ENCODE data around the gene AKIP1. TPM values are rescaled to one million over a fixed set of nuclear protein-coding genes. Genes with fewer than 3 reads are reported as not detected.

Gene AKIP1
- total RNA-seq, 1 experiment from 2014 or later: 28.7 TPM

DNA sequence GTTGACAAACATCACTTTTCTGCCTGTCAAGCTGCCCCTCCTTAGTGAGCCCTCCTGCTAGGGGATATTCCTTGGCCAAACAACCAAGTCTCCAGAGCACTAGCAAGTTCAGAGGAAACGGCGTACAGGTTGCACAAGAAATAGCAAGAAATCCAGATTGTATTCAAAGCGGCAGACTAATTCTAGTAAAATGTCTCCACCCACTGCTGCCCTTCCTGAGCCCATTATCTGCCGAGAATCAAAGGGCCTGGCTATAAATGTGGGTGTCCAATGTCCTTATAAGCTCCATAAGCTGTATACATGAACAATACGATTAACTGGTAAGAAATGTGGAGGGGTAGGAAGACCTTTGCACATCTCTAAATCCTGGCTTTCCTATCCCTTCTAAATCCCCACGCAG lies 44.0 kb upstream of the AKIP1 start:
- Mint-ChIP-seq H3K27ac (ENCODE audit: unreplicated experiment) (no peak overlapping the region), H3K4me3 (ENCODE audit: unreplicated experiment) (no peak overlapping the region), H3K9me3 (ENCODE audit: unreplicated experiment) (no peaks in the 10 kb centered on the region), H3K4me1 (ENCODE audit: low read depth, unreplicated experiment) (peaks cover 9% of the 10 kb centered on the region), H3K27me3 (ENCODE audit: insufficient read depth, unreplicated experiment) (no peaks in the 10 kb centered on the region), H3K36me3 (ENCODE audit: insufficient read depth, unreplicated experiment) (no peaks in the 10 kb centered on the region)
- ChIA-PET POLR2A (no interaction called here), CTCF (interaction anchor here (1.6 kb wide), 1 partner anchor 93 kb away, joined by 6 read pairs; no protein-coding TSS in a partner anchor)
- intact Hi-C loops (cut with micrococcal nuclease; ENCODE audit: unreplicated experiment): no loop called here
- Histone ChIP-seq H3K4me3 (ENCODE audit: low read depth, low read length) (no peak overlapping the region), H3K27me3 (replicated peaks; ENCODE audit: control insufficient read depth, insufficient read depth, low read length) (no peaks in the 10 kb centered on the region), H3K4me1 (peaks cover 29% of the 10 kb centered on the region), H3K9me3 (no peaks in the 10 kb centered on the region), H3K36me3 (ENCODE audit: control insufficient read depth, insufficient read depth, low read length) (no peaks in the 10 kb centered on the region)
- DNase-seq: no peak
- TF ChIP-seq, protein P1, sequence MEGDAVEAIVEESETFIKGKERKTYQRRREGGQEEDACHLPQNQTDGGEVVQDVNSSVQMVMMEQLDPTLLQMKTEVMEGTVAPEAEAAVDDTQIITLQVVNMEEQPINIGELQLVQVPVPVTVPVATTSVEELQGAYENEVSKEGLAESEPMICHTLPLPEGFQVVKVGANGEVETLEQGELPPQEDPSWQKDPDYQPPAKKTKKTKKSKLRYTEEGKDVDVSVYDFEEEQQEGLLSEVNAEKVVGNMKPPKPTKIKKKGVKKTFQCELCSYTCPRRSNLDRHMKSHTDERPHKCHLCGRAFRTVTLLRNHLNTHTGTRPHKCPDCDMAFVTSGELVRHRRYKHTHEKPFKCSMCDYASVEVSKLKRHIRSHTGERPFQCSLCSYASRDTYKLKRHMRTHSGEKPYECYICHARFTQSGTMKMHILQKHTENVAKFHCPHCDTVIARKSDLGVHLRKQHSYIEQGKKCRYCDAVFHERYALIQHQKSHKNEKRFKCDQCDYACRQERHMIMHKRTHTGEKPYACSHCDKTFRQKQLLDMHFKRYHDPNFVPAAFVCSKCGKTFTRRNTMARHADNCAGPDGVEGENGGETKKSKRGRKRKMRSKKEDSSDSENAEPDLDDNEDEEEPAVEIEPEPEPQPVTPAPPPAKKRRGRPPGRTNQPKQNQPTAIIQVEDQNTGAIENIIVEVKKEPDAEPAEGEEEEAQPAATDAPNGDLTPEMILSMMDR (IDR thresholded peaks at IDR 0.05; ENCODE audit: insufficient read depth in 1 of 2, low read depth in 1 of 2, low read length in 1 of 2, severe bottlenecking in 1 of 2, unreplicated experiment in 1 of 2): no peak
- no TSS peak for BruUV-seq (replicated peaks)

DNA sequence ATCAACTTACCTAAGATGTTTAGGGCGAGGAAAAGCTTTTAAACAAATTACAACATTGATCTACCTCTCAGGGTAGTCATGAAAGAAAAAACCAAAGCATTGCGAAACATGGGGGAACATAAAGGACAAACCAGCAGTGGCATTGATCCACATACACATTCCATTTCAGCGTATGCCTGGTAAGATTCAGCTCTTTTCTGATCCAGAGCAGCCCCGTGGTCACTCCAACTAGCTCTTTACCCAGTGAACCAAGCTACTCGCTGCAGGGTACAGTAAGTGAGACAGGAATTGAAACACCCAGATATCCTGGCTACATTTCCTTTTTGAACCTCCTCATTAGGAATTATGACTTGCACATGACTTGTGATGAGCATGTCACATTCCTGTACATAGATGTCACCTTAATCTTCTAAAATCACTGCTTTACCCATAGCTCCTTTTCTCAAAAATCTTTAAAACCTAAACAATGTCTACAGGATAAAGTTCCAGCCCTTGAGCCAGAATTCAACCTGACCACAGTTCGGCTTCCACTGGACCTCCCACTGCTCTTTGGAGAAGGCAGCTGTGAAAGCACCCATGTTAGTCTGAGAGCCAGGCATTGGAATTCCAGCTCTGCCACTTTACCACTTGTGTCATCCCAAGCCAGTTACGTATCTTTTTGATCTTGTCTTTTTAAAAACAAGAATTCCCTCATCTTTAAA lies 42.9 kb upstream of the AKIP1 start:
- intact Hi-C loops (cut with micrococcal nuclease; ENCODE audit: unreplicated experiment): no loop called here
- peak in 1 of 2 experiments; percentile 10 for DNase-seq
- TF ChIP-seq, protein P1 (IDR thresholded peaks at IDR 0.05; ENCODE audit: insufficient read depth in 1 of 2, low read depth in 1 of 2, low read length in 1 of 2, severe bottlenecking in 1 of 2, unreplicated experiment in 1 of 2): no peak
- no peak overlapping the region for H3K4me3 ChIP-seq (ENCODE audit: low read depth, low read length)
- no peaks in the 10 kb centered on the region for H3K36me3 Mint-ChIP-seq (ENCODE audit: insufficient read depth, unreplicated experiment)
- POLR2A ChIA-PET: interaction anchor here (0.8 kb wide), 1 partner anchor 43 kb away, joined by 3 read pairs; the partner anchor contains the start of gene AKIP1
- H3K36me3 ChIP-seq (ENCODE audit: control insufficient read depth, insufficient read depth, low read length): no peaks in the 10 kb centered on the region
- H3K9me3 ChIP-seq: no peaks in the 10 kb centered on the region
- H3K27me3 ChIP-seq (replicated peaks; ENCODE audit: control insufficient read depth, insufficient read depth, low read length): no peaks in the 10 kb centered on the region
- peaks cover 14% of the 10 kb centered on the region for H3K4me1 Mint-ChIP-seq (ENCODE audit: low read depth, unreplicated experiment)
- H3K27me3 Mint-ChIP-seq (ENCODE audit: insufficient read depth, unreplicated experiment): no peaks in the 10 kb centered on the region
- H3K9me3 Mint-ChIP-seq (ENCODE audit: unreplicated experiment): no peaks in the 10 kb centered on the region
- peaks cover 30% of the 10 kb centered on the region for H3K4me1 ChIP-seq
- H3K27ac Mint-ChIP-seq (ENCODE audit: unreplicated experiment): peak overlapping the region; percentile 84
- no TSS peak for BruUV-seq (replicated peaks)
- no peak overlapping the region for H3K4me3 Mint-ChIP-seq (ENCODE audit: unreplicated experiment)
- CTCF ChIA-PET: interaction anchor here (1.6 kb wide), 1 partner anchor 92 kb away, joined by 6 read pairs; no protein-coding TSS in a partner anchor

DNA sequence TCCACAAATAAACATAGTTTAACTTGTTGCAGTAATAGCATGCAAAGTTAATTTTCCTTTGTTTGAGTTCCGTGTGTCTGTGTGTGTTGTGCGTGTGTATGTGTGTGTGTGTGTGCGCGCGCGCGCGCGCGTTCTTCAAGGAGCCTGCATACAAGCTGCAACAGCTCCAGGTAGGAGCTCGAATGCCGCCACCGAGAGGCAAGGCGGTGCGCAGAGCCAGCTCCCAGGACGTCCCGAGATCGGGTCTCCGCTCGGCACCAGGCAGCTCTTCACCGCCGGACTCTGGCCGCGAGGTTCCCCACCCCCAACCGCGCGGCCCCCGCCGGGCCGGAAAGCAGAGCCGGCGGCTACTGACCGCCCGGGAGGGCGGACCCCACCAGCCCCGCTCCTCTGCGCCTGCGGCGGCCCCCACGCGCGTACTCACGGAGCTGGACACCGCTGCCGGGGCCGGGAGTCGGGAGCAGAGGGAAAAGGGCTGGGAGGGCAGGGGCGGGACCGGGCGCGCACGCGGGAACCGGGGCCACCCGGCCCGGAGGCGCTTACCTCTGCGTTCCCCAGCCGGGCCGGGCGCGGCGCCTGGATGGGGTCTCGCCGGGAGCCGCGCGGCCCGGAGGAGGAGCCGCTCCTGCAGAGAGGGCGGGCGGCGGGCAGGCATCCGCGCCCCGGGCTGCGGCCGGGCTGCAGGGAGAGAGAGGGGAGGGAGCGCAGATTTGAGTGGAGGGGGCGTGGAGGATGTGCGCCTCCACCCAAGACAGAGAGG lies 40.4 kb upstream of the AKIP1 start:
- H3K4me3 ChIP-seq (ENCODE audit: low read depth, low read length): peak overlapping the region; percentile 70
- H3K4me1 ChIP-seq: peaks cover 30% of the 10 kb centered on the region
- intact Hi-C loops (cut with micrococcal nuclease; ENCODE audit: unreplicated experiment): loop anchor here (2.0 kb wide), 4 partner anchors 40 to 182 kb away; partner anchors contain the start of gene AKIP1
- peak; percentile 81 to 82 for DNase-seq
- no peaks in the 10 kb centered on the region for H3K36me3 ChIP-seq (ENCODE audit: control insufficient read depth, insufficient read depth, low read length)
- H3K4me1 Mint-ChIP-seq (ENCODE audit: low read depth, unreplicated experiment): peaks cover 15% of the 10 kb centered on the region
- H3K36me3 Mint-ChIP-seq (ENCODE audit: insufficient read depth, unreplicated experiment): no peaks in the 10 kb centered on the region
- H3K9me3 ChIP-seq: no peaks in the 10 kb centered on the region
- H3K27me3 Mint-ChIP-seq (ENCODE audit: insufficient read depth, unreplicated experiment): no peaks in the 10 kb centered on the region
- ChIA-PET POLR2A (interaction anchor here (0.6 to 1.9 kb wide), 10 partner anchors 12 to 188 kb away, joined by 3 to 11 read pairs (median 6); partner anchors contain the start of genes RPL27A, TMEM9B and TRIM66), CTCF (interaction anchor here (0.6 to 1.1 kb wide), 6 partner anchors 39 to 233 kb away, joined by 3 to 18 read pairs (median 4); no protein-coding TSS in a partner anchor)
- TF ChIP-seq, protein P1 (IDR thresholded peaks at IDR 0.05; ENCODE audit: insufficient read depth in 1 of 2, low read depth in 1 of 2, low read length in 1 of 2, severe bottlenecking in 1 of 2, unreplicated experiment in 1 of 2): no peak
- BruUV-seq (replicated peaks): no TSS peak
- H3K27me3 ChIP-seq (replicated peaks; ENCODE audit: control insufficient read depth, insufficient read depth, low read length): no peaks in the 10 kb centered on the region
- H3K27ac Mint-ChIP-seq (ENCODE audit: unreplicated experiment): peak overlapping the region; percentile 83
- peak overlapping the region; percentile 84 for H3K4me3 Mint-ChIP-seq (ENCODE audit: unreplicated experiment)
- H3K9me3 Mint-ChIP-seq (ENCODE audit: unreplicated experiment): no peaks in the 10 kb centered on the region
